Activated naive CD8-positive, alpha-beta T cell treated with anti-CD3 and anti-CD28 coated beads for 36 hours (primary cell): ENCODE data around the gene ITPRIPL2. TPM values are rescaled to one million over a fixed set of nuclear protein-coding genes. Genes with fewer than 3 reads are reported as not detected.

ENCODE experiments used
- DNase-seq: peaks from one replicate; pipeline ENCODE4 v3.0.0; 2021
- H3K27ac Mint-ChIP-seq: one replicate; pipeline ENCODE4 v1.8.0; 2022; ENCODE audit warnings: mild to moderate bottlenecking, moderate library complexity, mixed read lengths
- H3K27me3 Mint-ChIP-seq: one replicate; pipeline ENCODE4 v1.8.0; 2022; ENCODE audit warnings: mild to moderate bottlenecking, mixed read lengths
- H3K36me3 Mint-ChIP-seq: one replicate; pipeline ENCODE4 v1.8.0; 2021; ENCODE audit warnings: mild to moderate bottlenecking, mixed read lengths
- H3K4me1 Mint-ChIP-seq: one replicate; pipeline ENCODE4 v1.8.0; 2021; ENCODE audit warnings: mixed read lengths
- H3K4me3 Mint-ChIP-seq: one replicate; pipeline ENCODE4 v1.8.0; 2022; ENCODE audit warnings: mild to moderate bottlenecking, moderate library complexity, mixed read lengths
- H3K9me3 Mint-ChIP-seq: one replicate; pipeline ENCODE4 v1.8.0; 2022; ENCODE audit warnings: mixed read lengths
- total RNA-seq, 2 experiments: library from RNA; stranded (reverse); gene quantifications; one replicate each; pipeline ENCODE4 v1.2.3, GENCODE V29; 2021

ITPRIPL2 gene
- total RNA-seq, 2 experiments from 2014 or later: 0.35 to 0.38 TPM

DNA sequence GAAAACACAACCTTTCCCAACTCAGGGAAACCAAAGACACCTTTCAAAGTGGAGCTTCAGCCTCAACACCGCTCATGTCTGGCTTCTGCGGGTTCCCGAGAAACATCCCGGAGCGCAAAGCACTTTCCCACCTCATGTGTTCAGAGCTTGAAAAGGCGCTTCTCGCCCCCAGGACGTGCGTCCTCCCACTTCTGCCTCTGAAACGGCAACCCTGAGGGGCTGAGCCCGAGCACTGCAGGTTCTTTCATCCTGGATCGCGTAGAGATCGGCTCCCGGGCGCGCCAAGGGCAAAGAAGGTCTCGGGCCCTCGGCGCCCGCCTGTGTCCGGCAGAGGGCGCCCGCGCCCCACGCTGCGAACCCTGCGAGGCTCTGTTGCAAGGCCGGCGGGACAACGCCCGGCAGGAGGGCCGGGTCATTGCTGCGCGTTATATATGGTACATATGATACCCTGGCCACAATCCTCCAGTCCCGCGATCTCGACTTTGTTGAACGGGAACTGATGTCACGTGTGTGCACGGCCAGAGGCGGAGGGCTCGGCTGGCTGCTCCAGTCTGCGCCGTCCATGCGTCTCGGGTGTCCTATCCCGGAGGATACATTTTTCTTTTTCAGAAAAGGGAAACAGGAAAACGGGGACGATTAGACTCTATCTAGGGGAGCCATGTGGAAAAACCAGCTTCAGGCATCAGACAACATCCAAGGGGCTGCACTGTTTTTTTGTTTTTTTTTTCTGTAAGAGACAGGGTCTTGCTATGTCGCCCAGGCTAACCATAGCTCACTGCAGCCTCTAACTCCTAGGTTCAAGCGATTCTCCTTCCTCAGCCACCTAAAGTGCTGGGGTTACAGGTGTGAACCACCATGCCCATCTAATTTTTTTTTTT lies 27.2 kb upstream of the ITPRIPL2 start:
- Mint-ChIP-seq H3K4me3 (peak overlapping the region; percentile 59), H3K4me1 (peaks cover 5% of the 10 kb centered on the region), H3K27ac (no peak overlapping the region), H3K27me3 (peaks cover 7% of the 10 kb centered on the region), H3K36me3 (peaks cover 6% of the 10 kb centered on the region), H3K9me3 (peaks cover under 1% of the 10 kb centered on the region)
- peak; percentile 81 for DNase-seq

DNA sequence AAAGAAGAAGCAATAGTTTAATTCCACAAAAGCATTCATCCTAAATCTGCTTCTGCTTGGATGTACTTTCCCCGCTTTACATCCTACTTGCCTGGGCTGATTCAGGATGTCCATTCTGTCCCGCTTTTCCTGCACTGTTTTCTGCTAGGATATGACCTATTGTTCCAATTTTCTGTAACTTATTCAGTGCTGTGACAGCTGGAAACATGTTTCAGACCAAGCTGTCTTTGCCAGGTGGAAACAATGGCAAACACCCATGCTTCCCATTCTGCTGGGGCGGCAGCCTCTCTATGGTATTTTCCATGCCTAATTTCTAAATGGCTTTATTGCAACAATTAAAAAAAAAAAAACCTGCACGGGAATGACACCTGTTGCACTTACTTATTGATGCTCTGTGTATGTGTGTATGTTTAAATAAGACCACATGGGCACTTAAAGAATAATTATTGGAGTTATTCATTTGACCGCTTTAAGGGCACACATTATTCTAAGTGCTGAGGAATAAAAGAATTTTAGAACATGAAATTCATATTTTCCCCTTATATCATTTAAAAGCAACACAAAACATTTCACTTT lies 25.3 kb upstream of the ITPRIPL2 start:
- Mint-ChIP-seq H3K4me3 (no peak overlapping the region), H3K9me3 (peaks cover 6% of the 10 kb centered on the region), H3K27me3 (peaks cover 7% of the 10 kb centered on the region), H3K27ac (no peak overlapping the region), H3K36me3 (no peaks in the 10 kb centered on the region), H3K4me1 (peaks cover 5% of the 10 kb centered on the region)
- DNase-seq: no peak

DNA sequence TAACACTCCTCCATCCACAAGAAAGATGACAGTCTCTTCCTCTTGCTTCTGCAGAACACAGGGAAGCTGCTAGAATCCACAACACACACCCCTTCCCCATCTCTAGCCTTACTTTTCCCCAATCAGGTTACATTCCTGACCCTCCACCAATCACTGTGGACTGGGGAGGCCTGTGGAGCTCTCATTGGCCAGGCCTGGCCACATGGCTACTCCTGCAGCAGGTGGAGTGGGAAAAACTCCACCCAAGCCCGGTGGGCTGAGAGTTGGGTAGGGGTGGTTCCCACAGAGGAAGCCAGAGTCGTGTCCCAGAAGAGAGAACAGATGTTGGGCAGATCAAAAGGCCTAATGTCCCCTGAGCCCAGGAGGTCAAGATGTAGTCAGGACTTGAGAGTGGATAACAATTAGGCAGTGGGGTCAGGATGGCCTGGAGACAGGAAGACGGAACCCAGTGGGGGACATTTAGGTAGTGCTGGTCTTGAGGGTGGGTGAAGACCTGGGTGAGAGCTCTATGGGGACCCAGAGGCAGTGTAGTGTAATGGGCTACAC lies 24.3 kb upstream of the ITPRIPL2 start:
- H3K36me3 Mint-ChIP-seq: no peaks in the 10 kb centered on the region
- no peak overlapping the region for H3K27ac Mint-ChIP-seq
- DNase-seq: no peak
- H3K4me1 Mint-ChIP-seq: peaks cover 5% of the 10 kb centered on the region
- H3K9me3 Mint-ChIP-seq: peaks cover 6% of the 10 kb centered on the region
- no peak overlapping the region for H3K4me3 Mint-ChIP-seq
- peaks cover 12% of the 10 kb centered on the region for H3K27me3 Mint-ChIP-seq

DNA sequence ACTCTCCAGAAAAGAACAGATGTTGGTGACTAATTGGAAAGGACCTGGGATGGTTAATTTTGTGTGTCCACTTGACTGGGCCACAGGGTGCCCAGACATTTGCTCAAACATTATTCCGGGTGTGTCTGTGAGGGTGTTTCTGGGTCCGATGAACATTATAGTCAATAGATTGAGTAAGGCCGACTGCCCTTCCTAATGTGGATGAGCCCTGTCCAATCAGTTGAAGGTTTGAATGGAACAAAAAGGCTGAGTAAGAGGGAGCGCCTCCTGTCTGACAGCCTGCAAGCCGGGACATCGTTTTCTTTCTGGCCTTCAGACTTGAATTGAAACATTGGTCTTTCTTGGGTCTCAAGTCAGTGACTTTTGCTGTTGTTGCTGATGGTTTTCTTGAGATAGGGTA lies 22.8 kb upstream of the ITPRIPL2 start:
- H3K4me3 Mint-ChIP-seq: no peak overlapping the region

GRCh38 chr16:19092653-19093410 lies 20.9 kb upstream of the ITPRIPL2 start:
- DNase-seq: no peak
- H3K4me3 Mint-ChIP-seq: no peak overlapping the region
- no peaks in the 10 kb centered on the region for H3K36me3 Mint-ChIP-seq
- peaks cover 7% of the 10 kb centered on the region for H3K9me3 Mint-ChIP-seq
- no peak overlapping the region for H3K27ac Mint-ChIP-seq
- H3K4me1 Mint-ChIP-seq: peaks cover 5% of the 10 kb centered on the region
- peaks cover 8% of the 10 kb centered on the region for H3K27me3 Mint-ChIP-seq

More for the DNA sequence above, 22.8 kb upstream of the ITPRIPL2 start:
- H3K4me1 Mint-ChIP-seq: peaks cover 10% of the 10 kb centered on the region
- H3K27ac Mint-ChIP-seq: no peak overlapping the region
- H3K9me3 Mint-ChIP-seq: peaks cover 6% of the 10 kb centered on the region
- DNase-seq: no peak
- peaks cover 8% of the 10 kb centered on the region for H3K27me3 Mint-ChIP-seq
- H3K36me3 Mint-ChIP-seq: no peaks in the 10 kb centered on the region

GRCh38 chr16:19093631-19094541 lies 19.9 kb upstream of the ITPRIPL2 start:
- H3K4me3 Mint-ChIP-seq: no peak overlapping the region
- H3K9me3 Mint-ChIP-seq: peaks cover 11% of the 10 kb centered on the region
- no peaks in the 10 kb centered on the region for H3K36me3 Mint-ChIP-seq
- peaks cover 8% of the 10 kb centered on the region for H3K27me3 Mint-ChIP-seq
- H3K4me1 Mint-ChIP-seq: peaks cover 5% of the 10 kb centered on the region
- no peak overlapping the region for H3K27ac Mint-ChIP-seq
- no peak for DNase-seq

DNA sequence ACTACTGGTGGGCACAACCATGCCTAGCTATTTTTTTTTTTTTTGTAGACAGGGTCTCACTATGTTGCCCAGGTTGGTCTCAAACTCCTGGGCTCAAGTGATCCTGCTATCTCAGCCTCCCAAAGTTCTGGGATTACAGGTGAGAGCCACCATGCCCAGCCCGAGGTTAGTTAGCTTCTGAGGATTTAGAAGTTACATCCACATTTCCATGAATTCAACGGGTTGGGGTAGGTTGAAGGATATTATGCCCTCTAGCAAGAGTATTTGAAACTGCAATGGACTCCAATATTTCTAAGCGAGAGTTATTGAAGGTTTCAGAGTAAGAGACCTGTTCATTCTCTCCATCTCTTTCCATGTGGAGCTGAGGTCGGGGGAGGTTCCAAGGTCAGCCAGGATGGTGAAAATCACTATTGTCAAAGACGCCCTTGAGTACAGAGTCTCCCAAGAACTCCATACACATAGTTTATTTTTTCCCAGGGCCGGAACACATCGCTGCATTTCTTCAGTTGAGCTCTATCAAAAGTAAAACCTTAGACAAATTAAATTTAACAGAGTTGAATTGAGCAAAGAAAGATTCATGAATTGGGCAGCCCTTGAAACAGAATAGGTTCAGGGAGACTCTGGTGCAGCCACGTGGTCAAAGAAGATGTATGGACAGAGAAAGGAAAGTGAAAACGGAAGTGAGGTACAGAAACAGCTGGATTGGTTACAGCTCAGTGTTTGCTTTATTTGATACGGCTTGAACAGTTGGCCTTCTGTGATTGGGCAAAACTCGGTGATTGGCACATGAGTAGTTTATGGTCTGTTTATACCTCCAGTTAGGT lies 19.0 kb upstream of the ITPRIPL2 start:
- Mint-ChIP-seq H3K27ac (no peak overlapping the region), H3K4me1 (peaks cover 5% of the 10 kb centered on the region), H3K36me3 (no peaks in the 10 kb centered on the region), H3K9me3 (peaks cover 11% of the 10 kb centered on the region), H3K4me3 (no peak overlapping the region), H3K27me3 (peaks cover 8% of the 10 kb centered on the region)
- DNase-seq: no peak

GRCh38 chr16:19095654-19096053 lies 18.1 kb upstream of the ITPRIPL2 start:
- Mint-ChIP-seq H3K36me3 (no peaks in the 10 kb centered on the region), H3K4me1 (peaks cover 5% of the 10 kb centered on the region), H3K4me3 (no peak overlapping the region), H3K27me3 (peaks cover 8% of the 10 kb centered on the region), H3K9me3 (peaks cover 11% of the 10 kb centered on the region), H3K27ac (no peak overlapping the region)
- DNase-seq: no peak

DNA sequence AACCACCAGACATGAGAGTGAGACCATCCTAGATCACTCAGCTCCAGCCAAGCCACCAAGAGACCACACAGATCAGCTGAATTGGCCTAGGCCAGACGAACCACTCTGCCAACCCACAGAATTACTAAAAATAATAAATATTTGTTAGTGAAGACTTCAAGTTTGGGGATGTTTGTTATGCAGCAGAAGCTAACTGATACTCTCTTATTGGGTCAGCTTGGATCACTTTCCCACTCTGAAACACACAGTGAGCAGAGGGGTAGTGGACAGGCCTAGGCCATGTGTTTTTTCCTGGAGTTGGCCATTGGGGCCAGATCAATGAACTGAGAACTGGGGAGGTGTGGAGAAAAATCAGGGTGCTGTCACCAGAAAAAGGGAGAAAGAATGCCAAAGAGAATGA lies 15.6 kb upstream of the ITPRIPL2 start:
- H3K27ac Mint-ChIP-seq: no peak overlapping the region
- peaks cover 5% of the 10 kb centered on the region for H3K4me1 Mint-ChIP-seq
- H3K9me3 Mint-ChIP-seq: peaks cover 5% of the 10 kb centered on the region
- H3K27me3 Mint-ChIP-seq: peaks cover 8% of the 10 kb centered on the region
- no peak overlapping the region for H3K4me3 Mint-ChIP-seq
- DNase-seq: no peak
- H3K36me3 Mint-ChIP-seq: no peaks in the 10 kb centered on the region

DNA sequence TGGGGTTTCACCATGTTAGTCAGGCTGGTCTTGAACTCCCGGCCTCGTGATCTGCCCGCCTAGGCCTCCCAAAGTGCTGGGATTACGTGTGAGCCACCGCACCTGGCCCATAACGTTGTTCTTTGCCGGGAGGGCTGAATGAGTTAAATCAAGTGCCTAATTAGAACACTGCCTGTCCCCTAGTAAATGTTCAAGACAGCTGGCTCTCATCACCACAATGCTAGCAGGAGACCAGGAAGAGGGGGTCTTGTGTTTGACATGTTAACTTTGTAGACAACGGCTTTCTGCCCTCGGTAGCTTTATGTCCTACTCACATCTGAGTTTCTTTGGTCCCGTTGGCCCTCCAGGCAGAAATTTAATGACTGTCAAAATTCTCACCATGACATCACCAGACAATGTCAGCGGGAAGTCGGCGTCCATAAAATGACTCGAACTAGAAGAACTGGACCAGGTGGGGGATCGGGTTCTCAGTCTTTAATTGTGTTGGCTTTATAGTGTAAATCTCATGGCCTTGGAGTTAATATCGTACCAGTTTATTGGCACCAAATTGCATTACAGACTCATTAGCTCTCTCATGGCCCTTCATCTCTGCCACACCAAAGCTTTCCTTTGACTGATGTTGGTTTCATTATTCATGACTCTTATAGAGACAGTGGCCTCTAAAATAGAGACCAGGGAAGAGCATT lies 11.4 kb upstream of the ITPRIPL2 start:
- Mint-ChIP-seq H3K4me1 (no peaks in the 10 kb centered on the region), H3K27me3 (peaks cover 5% of the 10 kb centered on the region), H3K9me3 (peaks cover 5% of the 10 kb centered on the region), H3K36me3 (no peaks in the 10 kb centered on the region), H3K27ac (no peak overlapping the region), H3K4me3 (no peak overlapping the region)
- DNase-seq: no peak

DNA sequence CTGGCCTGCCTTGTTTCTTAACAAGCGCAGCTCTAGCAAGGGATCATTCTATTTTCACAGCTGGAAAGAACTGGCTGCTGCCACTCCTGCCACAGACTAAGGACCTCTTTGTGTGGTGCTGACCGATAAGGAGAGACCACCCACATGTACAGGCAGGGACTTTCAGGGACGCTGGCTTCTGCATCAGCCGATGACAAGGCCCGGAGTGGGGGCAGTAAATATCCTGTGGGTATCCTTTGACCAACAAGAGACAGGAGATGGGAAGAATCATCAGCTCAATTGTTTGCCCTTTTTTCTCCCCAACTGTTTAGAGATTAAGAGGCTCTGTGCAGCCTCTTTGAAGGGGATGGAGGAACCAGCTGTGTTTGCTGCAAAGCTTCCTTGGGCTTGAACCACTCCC lies 9.2 kb upstream of the ITPRIPL2 start:
- peaks cover 9% of the 10 kb centered on the region for H3K27me3 Mint-ChIP-seq
- no peak overlapping the region for H3K27ac Mint-ChIP-seq
- H3K4me1 Mint-ChIP-seq: peaks cover 2% of the 10 kb centered on the region
- no peaks in the 10 kb centered on the region for H3K9me3 Mint-ChIP-seq
- no peak for DNase-seq
- no peaks in the 10 kb centered on the region for H3K36me3 Mint-ChIP-seq
- no peak overlapping the region for H3K4me3 Mint-ChIP-seq

- Mint-ChIP-seq H3K9me3 (no peaks in the 10 kb centered on the region), H3K4me1 (peaks cover 2% of the 10 kb centered on the region), H3K27ac (no peak overlapping the region), H3K4me3 (no peak overlapping the region), H3K27me3 (peaks cover 9% of the 10 kb centered on the region), H3K36me3 (no peaks in the 10 kb centered on the region)
- DNase-seq: no peak
Observed at GRCh38 chr16:19105131-19105530, 8.6 kb upstream of the ITPRIPL2 start.

DNA sequence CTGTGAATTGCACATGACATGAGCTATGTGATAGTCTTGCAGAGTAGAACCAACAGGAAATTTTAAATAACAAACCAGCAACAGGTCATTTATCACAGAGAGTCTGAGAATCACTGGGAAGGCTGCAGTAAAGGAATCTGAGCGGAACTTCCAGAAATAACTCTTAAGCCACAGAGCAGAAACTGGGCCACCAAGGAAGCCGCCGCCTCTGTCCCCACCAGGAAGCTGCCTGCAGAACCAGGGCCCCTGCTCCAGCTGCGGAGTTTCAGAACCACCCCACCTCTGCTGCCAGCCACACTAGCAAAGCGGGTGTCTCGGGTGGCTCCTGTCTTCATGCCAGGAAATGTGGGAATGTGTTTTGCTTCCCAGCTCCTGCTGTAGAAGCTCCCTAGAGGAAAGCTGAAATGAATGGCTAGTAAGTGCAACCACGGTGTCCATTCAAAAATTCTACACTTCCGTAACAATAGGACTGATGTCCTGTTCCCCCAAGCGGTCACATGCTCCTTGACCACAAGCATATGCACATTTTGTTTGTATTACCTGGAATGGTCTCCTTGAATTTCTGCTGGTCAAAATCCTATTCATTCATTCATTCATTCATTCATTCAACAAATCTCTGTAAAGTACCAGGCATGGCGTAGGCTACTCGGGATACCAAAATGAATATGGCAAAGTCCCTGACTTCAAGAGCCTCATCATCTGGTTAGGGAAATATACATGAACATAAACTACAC lies 7.7 kb upstream of the ITPRIPL2 start:
- Mint-ChIP-seq H3K9me3 (no peaks in the 10 kb centered on the region), H3K4me1 (peaks cover 2% of the 10 kb centered on the region), H3K27ac (no peak overlapping the region), H3K4me3 (no peak overlapping the region), H3K27me3 (peaks cover 11% of the 10 kb centered on the region), H3K36me3 (no peaks in the 10 kb centered on the region)
- DNase-seq: no peak
